Hepatocyte (in vitro differentiated cells): ENCODE results near the gene UTP25.

Experiments
- EZH2 ChIP-seq: fragments of 200-600 bp; sonication (generic); IDR thresholded peaks from 2 replicates; pipeline ENCODE4 v1.6.1; 2016; ENCODE audit warnings: antibody characterized with exemption, mild to moderate bottlenecking, borderline replicate concordance
- EZH2phosphoT487 ChIP-seq: fragments of 200-600 bp; sonication (generic); IDR thresholded peaks from one replicate; pipeline ENCODE4 v1.6.1; 2018; ENCODE audit warnings: antibody characterized with exemption, mild to moderate bottlenecking, low read depth, moderate library complexity; ENCODE audit not compliant: unreplicated experiment, severe bottlenecking
- TF ChIP-seq, protein P1 (sequence below): fragments of 200-600 bp; sonication (generic); IDR thresholded peaks from 2 replicates; pipeline ENCODE4 v1.5.1; 2016; ENCODE audit warnings: antibody characterized with exemption, mild to moderate bottlenecking; ENCODE audit not compliant: poor library complexity

DNA sequence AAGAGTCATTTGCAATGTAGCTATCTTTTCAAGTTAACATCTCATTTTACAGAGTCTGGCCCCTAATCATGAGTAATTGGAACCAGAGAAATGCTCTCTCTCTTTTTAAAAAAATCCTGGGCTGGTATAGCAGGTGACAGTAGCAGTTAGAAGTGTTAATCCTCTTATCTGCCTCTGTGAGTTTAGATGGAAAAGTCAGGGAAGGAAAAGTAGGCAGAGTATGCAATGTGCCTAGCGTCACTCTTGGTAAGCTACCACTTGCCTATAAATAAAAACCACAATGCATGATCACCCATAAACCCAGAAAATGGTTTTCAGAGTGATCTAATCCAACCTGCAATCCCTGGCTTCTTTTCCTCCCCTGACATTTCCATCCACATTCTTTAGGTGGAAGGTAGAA, 43.2 kb downstream of the UTP25 start:
- TF ChIP-seq, protein P1, sequence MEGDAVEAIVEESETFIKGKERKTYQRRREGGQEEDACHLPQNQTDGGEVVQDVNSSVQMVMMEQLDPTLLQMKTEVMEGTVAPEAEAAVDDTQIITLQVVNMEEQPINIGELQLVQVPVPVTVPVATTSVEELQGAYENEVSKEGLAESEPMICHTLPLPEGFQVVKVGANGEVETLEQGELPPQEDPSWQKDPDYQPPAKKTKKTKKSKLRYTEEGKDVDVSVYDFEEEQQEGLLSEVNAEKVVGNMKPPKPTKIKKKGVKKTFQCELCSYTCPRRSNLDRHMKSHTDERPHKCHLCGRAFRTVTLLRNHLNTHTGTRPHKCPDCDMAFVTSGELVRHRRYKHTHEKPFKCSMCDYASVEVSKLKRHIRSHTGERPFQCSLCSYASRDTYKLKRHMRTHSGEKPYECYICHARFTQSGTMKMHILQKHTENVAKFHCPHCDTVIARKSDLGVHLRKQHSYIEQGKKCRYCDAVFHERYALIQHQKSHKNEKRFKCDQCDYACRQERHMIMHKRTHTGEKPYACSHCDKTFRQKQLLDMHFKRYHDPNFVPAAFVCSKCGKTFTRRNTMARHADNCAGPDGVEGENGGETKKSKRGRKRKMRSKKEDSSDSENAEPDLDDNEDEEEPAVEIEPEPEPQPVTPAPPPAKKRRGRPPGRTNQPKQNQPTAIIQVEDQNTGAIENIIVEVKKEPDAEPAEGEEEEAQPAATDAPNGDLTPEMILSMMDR = no peak
- TF ChIP-seq EZH2phosphoT487 (no peak), EZH2 (no peak)
